ENCODE measurements around the gene DIAPH1.

DNA sequence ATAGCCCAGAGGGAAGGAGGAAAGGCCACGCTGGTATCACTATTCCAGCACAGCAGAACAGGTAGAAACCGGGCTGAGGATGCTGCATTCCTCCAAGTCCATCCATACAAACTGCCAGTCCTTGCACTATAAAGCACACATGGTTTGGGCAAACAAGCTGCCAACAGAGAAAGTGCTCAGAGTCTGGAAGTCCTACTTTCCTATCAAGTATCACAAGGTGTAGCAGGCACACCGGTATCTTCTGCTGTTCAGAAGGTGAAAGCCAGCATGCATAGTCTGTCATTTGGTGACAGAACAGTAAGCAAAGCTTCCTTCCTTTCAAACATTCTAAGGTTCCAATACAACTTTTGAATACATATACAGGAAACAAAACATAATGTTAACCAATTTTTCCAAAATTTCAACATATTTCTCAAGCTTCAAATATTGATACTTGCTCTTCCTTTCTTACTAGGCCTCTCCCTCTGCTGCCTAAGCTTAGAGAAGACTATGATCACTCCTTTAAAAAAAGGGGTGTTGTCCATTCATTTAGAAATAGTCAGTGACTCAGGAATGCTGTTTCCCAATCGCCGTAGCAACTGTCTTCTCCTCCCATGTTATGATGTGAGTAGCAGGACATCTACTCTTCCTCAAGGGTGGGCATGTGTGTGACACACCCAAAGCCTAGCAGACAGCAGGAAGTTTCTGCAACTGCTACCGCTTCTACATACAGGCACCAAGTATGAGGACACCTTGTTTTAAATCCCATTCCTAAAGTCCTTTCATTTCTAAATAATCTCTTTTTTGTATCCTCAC lies 14.7 kb downstream of the DIAPH1 start:
- no peak for TF ChIP-seq CTCF (IDR thresholded peaks at IDR 0.05)
- TF ChIP-seq POLR2A (IDR thresholded peaks at IDR 0.05): no peak
